Measurements from ENCODE around the gene DRC7.

DRC7 gene

DNA sequence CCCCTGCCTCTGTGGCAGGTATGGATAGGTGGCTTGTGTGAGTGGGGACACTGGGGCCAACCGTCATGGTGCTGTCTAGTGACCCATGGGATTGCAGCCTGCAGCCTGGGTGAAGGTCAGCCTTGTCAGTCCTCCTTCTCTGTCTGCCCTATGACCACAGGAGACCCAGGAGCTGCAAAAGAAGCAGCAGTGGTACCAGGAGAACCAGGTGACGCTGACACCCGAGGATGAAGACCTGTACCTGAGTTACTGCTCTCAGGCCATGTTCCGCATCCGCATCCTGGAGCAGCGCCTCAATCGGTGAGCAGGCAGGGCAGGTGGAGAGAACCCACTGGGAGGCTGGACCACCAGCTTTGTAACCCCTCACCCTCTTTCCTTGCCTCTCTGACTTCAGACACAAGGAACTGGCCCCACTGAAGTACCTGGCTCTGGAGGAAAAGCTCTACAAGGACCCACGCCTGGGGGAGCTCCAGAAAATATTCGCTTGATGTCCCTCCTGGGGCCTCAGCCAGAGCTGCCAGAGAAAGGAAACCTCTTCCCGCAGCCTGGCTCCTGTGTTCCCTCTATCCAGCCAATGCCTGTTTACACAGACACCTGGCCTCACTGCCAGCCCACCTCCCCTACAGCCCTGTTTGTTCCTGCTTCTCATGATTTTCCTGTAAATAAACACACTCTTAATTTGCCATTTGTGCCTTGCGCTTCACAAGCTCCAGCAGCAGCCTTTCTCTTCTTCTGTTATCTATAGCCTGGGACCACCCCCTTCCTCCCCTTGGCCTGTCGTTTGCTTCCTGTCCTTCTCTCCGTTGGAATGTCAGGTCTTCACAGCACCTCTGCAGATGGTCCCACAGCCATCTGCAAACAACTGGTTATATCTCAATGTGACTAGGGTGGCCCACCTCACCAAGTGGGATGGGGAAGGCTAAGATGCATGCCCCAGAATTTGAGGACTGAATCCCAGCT lies 36.4 kb downstream of the DRC7 start:
- DNase-seq (ENCODE audit: low read depth): no peak
- H3K4me3 ChIP-seq (replicated peaks; ENCODE audit: low read depth, low read length): no peak overlapping the region
- TF ChIP-seq, protein P1, sequence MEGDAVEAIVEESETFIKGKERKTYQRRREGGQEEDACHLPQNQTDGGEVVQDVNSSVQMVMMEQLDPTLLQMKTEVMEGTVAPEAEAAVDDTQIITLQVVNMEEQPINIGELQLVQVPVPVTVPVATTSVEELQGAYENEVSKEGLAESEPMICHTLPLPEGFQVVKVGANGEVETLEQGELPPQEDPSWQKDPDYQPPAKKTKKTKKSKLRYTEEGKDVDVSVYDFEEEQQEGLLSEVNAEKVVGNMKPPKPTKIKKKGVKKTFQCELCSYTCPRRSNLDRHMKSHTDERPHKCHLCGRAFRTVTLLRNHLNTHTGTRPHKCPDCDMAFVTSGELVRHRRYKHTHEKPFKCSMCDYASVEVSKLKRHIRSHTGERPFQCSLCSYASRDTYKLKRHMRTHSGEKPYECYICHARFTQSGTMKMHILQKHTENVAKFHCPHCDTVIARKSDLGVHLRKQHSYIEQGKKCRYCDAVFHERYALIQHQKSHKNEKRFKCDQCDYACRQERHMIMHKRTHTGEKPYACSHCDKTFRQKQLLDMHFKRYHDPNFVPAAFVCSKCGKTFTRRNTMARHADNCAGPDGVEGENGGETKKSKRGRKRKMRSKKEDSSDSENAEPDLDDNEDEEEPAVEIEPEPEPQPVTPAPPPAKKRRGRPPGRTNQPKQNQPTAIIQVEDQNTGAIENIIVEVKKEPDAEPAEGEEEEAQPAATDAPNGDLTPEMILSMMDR (IDR thresholded peaks at IDR 0.05; ENCODE audit: low read length, missing control alignments): no peak

DNA sequence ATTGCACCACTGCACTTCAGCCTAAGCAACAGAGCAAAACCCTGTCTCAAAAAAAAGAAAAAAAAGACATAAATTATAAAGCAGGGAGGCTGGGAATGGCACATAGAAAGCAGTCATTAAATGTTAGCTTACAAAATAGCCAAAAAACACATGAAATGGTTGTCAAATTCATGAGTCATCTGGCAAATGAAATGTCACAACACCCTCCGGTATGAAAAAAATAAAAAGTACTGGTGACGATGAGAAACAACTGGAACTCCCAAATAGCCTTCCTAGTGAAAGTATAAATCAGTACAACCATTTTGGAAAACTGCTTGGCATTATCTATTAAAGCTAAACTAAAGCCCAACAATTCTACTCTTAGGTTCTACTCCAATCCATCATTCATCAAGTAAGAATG lies 37.4 kb downstream of the DRC7 start:
- H3K4me3 ChIP-seq (replicated peaks; ENCODE audit: low read depth, low read length): no peak overlapping the region
- DNase-seq (ENCODE audit: low read depth): peak; percentile 68
- TF ChIP-seq, protein P1 (IDR thresholded peaks at IDR 0.05; ENCODE audit: low read length, missing control alignments): no peak

GRCh38 chr16:57732714-57733113 lies 38.1 kb downstream of the DRC7 start:
- DNase-seq (ENCODE audit: low read depth): no peak
- no peak overlapping the region for H3K4me3 ChIP-seq (replicated peaks; ENCODE audit: low read depth, low read length)
- TF ChIP-seq, protein P1 (IDR thresholded peaks at IDR 0.05; ENCODE audit: low read length, missing control alignments): no peak

DNA sequence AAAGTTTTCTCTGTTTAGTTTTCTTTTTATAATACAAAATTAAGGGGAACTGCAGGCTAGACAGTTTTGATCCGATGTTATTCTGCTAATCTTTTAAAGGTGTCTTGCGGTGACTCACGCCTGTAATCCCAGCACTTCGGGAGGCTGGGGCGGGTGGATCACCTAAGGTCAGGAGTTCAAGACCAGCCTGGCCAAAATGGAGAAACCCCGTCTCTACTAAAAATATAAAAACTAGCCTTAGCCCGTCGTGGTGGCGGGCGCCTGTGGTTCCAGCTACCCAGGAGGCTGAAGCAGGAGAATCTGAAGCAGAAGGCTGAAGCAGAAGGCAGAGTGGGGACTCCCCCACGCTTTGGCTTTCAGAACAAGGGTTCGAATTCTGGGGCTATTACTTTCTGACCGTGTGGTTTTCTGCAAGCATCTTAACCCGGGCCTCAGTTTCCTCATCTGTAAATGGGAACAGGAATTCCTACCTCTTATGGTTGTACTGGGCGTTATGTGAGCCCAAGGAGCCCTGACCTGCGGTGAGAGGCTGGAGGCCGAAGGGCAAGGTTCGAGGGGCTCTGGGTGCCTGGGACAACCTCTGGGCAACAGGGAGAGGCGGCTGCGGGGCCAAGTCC lies 39.8 kb downstream of the DRC7 start:
- H3K4me3 ChIP-seq (replicated peaks; ENCODE audit: low read depth, low read length): peak overlapping the region; percentile 85
- TF ChIP-seq, protein P1 (IDR thresholded peaks at IDR 0.05; ENCODE audit: low read length, missing control alignments): no peak
- DNase-seq (ENCODE audit: low read depth): no peak

GRCh38 chr16:57734925-57735754 lies 40.5 kb downstream of the DRC7 start:
- peak; percentile 100 for DNase-seq (ENCODE audit: low read depth)
- peak overlapping the region; percentile 88 for H3K4me3 ChIP-seq (replicated peaks; ENCODE audit: low read depth, low read length)
- TF ChIP-seq, protein P1 (IDR thresholded peaks at IDR 0.05; ENCODE audit: low read length, missing control alignments): no peak

DNA sequence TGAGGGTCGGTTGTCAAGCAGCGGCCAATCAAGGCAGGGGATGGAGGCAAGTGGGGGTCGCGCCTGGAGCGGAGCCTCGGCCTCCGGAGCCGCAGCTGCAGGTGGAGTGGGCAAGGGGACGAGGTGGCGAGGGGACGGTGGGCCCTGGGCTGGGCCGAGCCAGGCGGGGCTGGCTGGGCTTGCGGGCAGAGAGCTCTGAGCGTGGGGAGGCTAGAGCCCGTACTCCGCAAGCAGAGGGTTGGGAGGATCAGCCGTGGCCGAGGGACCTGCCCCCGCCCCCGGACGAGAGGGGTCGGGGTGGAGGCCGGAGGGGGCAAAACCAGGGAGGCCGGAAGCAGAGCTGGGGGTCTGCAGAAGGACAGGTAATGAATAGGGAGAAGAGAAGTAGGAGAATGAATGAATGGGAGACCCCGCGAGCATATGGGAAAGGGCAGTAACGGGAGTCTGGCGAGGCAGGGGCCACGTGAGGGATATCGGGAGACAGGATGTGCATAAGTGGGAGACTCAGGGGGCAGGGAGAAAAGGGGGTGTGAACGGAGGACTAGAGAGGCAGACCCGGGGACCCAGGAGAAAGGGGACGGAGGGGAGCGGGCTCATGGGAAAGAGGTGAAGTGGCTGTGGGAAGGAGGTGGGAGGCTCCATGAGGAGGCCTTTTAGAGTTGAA lies 41.3 kb downstream of the DRC7 start, which contains the start of gene KATNB1:
TSS of gene KATNB1 (plus strand) at position 16 of the 664 bp plus-strand sequence. CDS start 1,474 bp downstream, outside the sequence.
- H3K4me3 ChIP-seq (replicated peaks; ENCODE audit: low read depth, low read length): peak within 1 kb of the TSS; percentile 88
- TF ChIP-seq, protein P1 (IDR thresholded peaks at IDR 0.05; ENCODE audit: low read length, missing control alignments): no peak
- DNase-seq (ENCODE audit: low read depth): no peak
